Medulla oblongata (tissue), 1 donor: ENCODE data around the gene SEZ6L.
A peak's percentile ranks its signal among the peaks of the same experiment; 100 is the strongest.

Source experiments
- DNase-seq: peaks from one replicate; pipeline ENCODE4 v3.0.0-alpha.2; 2015; ENCODE audit errors: extremely low spot score

SEZ6L gene

DNA sequence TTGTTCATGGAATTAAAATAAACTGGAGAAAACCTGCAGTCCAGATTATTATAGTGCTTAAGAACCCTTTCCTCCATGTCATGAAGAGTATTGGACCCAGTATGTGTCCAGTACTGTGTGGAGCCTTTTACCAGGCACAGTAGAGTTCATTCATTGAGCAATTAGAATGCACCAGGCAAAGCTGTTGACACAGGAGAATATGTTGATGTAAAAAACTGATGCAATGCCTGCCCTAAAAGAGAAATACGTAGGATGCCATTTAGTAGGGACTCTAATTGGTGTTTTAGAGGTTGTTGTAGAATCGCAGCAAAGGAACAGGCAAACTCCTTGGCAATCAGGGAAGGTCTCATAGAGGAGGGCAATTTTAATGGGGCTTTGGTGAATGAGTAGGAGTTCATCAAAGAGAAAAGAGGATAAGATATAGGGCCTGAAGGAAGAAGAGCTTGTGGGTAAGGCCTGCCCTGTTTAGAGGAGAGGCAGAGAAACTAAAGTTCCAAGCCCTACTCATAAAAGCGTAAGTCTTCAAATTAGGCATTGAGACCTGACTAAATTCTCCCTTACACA lies 126.4 kb downstream of the SEZ6L start:
- DNase-seq = no peak

DNA sequence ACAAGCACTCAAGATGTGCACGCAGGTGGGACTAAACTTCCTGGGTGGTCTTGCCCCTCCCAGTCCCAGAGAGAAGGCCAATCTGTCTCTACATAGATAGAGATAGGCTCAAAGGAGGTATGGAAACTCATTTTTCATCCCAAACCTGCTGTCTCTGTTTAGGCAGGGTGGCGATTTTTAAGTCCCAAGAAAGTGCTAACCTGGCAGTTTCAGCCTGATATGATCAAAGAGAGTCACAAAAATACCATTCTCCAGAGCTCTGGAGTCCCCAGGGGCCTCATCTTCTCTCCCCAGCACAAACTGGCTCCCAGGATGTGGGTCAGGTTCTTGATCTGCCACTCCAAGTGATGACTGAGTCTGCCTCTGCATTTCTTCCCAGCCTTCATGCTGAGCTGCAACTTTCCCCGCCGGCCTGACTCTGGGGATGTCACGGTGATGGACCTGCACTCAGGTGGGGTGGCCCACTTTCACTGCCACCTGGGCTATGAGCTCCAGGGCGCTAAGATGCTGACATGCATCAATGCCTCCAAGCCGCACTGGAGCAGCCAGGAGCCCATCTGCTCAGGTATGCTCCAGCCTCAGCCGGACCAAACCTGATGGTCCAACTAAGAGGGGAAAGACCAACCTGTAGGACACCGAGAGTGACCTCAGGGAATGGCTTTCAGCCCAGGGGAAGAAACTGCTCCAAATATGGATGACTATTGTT lies 129.5 kb downstream of the SEZ6L start:
- no peak for DNase-seq

DNA sequence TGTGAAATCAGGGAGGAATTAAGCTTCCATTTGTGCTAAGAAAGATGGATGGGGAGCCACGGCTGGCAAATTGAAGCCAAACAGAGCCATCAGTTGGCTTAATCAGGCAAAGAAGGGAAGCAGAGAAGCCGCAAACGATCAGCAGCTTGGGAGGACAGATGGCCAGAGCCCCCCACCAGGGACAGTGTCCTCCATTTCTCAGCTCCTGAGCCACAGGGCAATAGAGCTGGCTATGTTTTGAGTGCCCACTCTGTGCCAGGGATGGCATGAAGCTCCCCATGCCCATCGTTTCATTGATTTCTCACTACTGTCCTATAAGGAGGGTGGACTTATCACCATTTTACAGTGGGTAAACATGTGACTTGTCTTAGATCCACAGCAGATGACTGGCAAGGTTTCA lies 133.5 kb downstream of the SEZ6L start:
- DNase-seq = no peak

DNA sequence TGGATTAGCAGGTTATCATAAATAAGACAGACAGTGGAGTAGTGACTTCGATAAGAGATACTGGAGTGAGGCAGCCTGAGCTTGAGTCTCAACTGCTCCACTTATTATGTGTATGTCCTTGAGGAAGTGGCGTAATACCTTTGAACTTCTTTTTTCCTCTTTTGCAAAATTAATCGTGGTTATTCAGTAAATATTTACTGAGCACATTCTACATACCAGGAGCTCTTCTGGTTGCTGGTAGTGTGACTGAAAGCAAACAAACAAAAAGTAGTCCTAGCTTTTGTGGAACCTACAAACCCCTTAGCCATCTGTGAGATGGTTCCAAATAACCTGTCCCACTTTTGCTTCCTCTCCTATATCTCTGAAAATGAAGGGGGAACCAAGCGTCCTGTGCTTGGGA lies 134.2 kb downstream of the SEZ6L start:
- DNase-seq = no peak

DNA sequence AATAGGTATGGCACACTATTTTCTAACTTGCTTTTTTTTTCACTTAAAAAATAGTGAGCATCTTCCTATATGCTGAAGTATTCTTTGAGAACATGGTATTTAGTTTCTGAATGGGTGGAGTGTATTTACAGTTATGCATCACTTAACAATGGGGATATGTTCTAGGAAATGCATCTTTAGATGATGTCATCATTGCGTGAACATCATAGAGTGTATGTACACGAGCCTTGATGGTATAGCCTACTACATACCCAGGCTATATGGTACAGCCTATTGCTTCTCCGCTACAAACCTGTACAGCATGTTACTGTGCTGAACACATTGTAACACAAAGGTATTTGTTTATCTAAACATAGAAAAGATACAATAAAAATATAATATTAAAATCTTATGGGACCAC lies 135.5 kb downstream of the SEZ6L start:
- DNase-seq = no peak

DNA sequence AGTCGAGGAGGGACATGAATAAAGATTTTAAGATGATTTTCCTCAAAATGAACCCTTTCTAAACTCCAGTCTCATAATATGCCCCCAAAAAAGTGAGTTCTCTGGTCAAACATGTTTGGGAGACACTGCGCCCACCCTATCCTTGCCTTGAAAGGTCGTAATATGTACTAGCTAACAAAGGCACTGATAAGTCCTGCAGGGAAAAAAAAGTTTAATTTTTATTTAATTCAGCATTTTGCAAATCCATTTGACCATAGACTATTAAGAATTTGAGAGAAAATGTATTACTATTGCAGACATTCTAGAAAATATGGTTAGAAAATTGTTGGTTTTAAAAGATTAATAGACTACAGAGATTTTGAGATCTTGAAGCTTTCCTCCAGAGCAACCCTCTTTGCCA lies 139.2 kb downstream of the SEZ6L start:
- DNase-seq = no peak

DNA sequence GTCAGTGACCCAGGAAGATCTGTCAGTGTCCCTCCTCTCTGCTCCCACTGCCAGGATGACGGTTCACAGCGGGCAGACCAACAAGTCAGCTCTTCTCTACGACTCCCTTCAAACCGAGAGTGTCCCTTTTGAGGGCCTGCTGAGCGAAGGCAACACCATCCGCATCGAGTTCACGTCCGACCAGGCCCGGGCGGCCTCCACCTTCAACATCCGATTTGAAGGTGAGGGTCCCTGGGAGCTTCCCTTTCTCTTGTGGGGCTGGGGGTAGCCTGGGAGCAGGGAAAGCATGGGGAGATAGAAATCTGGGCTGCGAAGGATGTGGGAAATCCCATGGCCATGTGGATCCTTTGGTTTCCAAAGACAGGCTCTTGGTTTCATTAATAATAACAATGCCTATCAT lies 141.4 kb downstream of the SEZ6L start:
- DNase-seq = no peak

DNA sequence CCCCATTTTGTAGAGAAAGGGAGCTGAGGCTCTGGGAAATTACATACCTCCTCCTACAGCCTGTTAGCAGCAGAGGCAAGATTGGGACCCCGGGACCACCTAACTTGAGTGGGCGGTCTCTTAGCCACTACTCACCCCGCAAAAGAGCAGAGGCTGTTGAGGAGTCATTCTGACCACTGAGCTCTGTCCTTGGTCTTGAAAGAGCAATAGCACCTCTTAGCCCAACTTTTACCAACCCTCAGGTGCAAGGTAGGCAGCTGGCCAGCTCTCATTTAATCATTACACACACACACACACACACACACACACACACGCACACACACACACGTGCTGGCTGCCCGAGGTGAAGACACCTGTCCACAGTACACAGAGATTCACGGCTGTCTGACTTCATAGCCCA lies 144.0 kb downstream of the SEZ6L start:
- no peak for DNase-seq

DNA sequence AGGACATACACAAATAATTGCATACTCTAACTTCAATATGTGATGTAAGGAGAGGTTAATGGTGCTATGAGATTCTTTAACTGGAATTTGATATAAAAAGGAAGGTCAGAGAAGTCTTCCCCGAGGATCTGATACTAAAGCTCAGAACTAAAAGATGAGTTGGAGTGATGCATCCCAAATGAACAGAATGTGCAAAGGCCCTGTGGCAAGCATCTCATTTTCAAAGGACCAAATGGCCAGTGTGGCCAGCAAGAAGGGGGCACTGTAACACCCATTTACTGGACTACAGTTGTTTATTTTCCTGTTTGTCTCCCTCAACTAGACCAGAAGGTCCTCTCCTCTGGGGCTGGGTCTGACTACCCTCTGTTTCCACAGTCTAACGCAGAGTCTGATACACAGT lies 144.9 kb downstream of the SEZ6L start:
- DNase-seq = no peak

DNA sequence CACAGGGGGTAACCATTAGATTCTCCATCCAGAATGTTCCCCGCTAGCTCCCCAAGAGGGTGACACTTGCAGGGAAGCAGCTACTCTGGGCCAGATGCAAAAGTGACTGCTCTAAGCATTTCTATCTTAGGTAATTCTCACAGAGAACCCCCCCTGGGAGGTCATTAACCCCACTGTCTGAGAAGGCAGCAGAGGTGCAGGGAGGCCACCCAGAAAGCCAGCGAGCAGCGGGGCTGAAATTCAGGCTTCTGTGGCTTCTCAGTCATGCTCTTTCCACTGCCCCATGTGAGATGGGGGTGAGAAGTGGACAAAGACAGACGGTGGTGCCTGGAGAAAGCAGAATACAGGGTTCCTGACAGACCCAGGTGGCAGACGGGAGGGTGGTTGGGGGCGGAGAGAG lies 145.4 kb downstream of the SEZ6L start:
- no peak for DNase-seq

DNA sequence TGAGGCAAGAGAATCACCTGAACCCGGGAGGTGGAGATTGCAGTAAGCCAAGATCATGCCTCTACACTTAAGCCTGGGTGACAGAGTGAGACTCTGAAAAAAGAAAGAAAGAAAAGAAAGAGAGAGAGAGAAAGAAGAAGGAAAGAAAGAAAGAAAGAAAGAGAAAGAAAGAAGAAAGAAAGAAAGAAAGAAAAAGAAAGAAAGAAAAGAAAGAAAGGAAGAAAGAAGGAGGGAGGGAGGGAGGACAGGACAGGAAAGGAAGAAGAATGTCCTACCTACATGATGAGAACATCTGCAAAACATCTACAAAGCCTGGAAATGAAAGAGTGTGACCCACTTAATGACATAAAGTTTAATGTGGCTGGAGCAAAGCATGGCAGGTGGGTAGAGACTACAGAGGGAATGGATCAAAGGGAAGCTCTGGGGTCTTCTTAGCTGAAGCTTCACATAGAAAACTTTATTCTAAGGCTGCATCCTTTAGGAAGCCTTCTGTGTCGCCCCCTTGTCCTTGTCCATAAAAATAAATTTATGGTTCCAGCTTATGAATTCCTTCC lies 147.5 kb downstream of the SEZ6L start:
- no peak for DNase-seq

DNA sequence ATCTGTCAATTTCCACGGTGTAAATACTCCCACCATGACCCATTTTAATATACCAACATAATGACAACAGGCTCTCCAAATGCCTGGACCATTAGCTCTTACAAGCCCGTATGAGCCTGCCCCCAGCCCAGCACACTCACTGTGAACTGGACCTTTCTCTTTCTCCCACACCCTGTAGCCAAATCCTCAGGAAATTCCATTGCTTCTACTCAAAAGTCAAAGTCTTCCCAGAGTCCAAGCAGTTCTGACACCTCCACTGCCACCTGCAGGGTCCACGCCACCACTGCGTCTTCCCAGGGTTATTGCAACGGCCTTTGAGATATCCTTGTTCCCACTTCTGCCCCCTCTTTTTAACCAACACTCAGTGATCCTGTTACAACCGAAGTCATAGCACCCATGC lies 149.7 kb downstream of the SEZ6L start:
- no peak for DNase-seq

DNA sequence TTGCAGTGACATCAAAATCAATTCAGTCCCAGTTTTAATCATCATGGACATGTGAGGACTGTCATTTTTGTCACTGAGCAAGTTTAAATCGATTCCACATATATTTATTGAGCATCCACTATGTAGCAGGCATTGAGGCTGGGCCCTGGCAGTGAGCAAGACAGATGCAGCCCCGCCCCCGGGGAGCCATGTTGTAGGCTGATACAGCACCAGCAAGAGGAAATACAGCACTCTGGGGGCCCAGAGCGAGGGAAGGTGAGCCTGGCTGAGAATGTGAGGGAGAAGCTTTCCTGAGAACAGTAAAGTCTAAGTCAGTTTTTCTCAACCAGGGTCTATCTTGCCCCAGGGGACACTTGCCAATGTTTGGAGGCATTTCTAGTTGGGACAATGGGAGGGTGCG lies 151.2 kb downstream of the SEZ6L start:
- DNase-seq = no peak

DNA sequence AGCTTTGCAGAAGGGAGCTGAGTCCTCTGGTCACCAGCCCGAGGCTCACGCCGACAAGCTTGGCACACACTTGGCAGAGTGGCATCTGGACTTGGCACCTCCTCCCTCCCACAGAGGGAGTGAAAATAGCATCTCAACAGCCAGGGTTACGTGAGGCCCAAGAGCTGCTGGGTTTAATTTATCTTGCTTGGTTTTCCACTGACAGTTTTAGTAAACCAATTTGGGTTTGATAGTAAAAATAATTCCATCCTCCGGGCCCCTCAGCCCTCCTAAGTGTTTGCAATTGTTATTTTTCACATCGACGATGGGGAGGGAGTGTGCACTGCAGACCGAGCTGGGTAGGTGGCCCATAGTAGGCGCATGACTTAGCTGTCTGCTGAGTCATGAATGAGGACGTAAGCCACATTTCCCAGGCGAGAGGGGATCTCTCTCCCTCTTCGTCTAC lies 152.2 kb downstream of the SEZ6L start:
- DNase-seq = no peak

DNA sequence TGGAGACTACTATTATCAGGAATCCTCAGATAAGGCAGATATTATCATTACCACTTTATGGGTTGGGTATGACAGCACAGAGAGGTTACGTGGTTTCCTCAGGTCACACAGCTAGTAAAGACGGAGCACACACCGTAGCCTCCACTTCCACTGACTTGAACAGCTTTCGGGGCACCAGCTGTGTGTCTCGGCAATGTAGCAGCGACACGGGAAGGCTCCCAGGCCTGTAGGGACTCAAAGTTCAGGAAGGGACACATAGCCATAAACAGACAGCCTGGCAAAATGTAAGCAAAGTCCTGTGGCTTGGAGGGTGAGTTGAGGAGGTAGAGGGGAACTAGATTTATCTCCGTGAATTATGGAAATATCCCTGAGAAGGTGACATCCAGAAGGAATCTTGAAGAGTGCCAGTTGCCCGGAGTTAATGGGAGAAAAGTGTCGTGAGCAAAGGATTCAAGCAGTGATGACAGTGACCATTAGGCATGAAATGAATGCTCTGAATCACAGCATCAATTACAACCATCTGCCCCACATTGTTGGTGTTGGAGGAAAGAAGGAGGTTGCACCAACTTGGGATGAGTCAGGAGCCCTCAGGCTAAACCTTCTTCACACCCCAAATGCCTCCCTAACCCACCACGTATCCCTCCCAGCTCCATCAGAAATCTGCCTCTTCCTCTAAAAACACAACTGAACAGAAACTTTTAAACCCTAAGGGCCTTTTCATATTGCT lies 153.1 kb downstream of the SEZ6L start:
- DNase-seq = no peak

DNA sequence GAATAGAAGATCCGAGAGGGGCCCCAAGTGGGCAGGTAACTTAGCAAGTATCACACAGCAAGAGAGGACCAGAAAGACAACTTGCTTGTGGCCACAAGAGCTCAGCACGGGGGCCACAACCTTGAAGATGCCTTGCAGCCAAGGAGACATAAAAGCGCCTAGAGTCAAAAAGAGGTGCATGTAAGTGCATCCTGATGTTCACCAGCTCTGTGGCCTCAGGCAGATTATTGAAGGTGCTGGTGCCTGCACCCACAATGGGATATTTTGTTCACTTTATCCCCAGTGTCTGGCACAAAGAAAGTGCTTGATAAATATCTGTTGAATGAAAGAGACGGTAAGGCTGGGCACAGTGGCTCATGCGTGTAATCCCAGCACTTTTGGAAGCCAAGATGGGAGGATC lies 153.8 kb downstream of the SEZ6L start:
- DNase-seq = no peak

DNA sequence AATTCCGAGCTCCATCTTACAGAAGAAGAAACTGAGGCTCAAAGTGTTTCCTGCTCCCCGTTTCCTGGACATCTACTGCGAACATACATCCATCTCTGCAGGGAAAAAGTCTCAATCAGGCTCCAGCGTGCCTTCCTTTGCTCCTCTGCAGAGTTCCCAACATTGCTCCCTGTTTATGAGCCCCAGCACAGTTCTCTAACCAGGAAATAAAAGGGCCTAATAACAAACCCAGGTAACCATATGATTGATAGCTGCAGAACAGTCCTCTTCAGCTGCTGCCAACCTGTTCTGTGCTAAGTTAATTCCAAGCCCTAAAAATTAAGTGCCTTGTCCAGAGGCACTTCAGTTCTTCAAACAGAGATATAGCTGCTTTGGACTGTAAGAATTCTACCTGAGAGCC lies 154.9 kb downstream of the SEZ6L start:
- no peak for DNase-seq

DNA sequence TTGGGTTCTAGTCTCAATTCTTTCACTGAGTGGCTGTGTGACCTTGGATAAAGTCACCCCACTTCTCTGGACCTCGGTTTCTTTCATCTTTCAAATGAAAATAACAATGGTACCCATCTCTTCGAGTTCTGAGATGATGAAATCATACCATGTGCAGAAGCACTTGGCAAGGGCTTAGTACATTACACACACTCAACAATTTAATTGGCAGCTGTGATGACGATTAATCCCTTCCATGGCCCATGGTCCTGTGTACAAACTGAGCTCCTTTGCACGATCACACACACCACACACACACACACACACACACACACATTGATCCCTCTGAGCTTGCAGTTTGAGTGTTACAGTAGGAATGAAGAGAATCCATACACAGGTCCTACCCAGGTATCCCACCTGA lies 156.4 kb downstream of the SEZ6L start:
- DNase-seq = no peak

DNA sequence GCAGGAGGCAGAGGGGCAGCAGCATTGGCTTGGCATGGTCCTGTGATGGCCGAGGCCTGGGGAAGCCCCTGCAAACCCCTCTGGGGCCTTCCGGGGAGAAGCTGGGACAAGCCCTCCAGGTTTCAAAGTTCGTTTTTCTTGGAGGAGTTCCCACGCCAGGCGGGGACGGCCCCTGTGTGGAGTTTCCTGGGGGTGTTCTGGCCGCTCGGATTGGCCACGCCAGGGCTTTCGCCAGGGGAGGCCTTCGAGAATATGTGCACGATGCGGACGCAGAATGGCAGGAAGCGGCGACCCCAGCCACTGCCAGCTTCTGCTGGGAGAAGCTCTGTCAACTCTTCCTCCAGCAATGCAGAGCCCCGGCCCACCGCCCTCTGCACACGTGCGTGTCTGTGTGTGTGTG lies 157.5 kb downstream of the SEZ6L start:
- DNase-seq = no peak

DNA sequence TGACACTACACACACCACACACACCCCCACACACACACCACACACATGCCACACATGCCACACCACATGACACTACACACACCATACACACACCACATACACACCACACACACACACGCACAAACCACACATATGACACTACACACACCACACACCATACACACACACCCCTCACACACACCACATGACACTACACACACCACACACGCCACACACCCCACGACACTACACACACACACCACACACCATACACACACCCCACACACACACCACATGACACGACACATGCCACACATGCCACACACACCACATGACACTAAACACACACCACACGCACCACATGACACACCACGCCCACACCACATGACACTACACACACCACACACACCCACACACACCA lies 158.0 kb downstream of the SEZ6L start:
- DNase-seq = no peak

DNA sequence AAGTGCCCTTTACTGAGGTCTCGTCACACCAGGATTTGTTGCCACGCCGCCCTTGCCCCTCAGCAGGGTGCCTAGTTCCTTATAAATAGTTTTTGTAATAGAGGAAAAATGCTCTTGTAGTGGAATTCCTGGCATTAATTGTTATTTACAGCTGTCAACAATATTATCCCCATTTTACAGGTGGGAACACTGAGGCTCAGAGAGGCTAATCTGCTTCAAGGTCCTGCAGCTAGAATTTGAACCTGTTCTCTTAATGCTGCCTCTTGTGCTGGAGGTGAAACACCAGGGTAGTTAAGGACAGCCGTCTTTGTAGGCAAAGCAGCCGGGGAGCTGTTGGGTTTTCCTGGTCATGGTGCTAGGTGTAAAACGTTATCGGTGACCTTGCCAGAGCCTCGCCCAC lies 159.0 kb downstream of the SEZ6L start:
- no peak for DNase-seq

DNA sequence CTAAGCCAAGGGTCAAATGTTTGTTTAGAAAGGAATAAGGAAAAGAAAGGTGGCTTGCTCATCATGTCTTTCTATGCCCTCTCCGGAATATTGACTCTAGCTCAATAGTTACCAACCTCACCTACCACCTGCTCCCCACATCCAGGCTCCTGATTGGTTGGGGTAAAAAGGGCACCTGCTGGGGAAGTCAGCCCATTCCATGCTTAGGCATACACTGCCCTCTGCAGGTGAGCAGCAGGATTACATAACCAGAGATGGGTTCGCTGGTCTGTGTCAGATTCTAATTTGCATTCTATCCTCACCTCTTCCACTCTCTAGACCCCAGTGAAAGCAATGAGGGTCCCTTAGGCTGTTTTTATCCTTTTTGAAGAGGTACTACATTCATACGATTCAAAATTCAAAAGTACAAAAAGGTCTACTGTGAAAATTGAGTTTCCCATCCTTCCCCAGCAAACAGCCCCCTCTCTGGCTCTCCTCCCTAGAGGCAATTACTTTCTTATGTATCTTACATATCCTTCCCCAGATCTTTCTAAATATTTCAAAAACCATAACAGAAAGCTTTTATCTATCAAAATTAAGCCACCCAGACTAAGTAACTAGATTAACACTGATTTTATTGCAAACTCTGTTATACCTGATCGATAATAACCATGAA lies 161.8 kb downstream of the SEZ6L start:
- DNase-seq = peak; percentile 61
